K562 (cell line): ENCODE data around the gene SIGLEC11. TPM values are rescaled to one million over a fixed set of nuclear protein-coding genes. Genes with fewer than 3 reads are reported as not detected.

Experiments used
- ARHGAP35 ChIP-seq: fragments of 450-650 bp; IDR thresholded peaks from 2 replicates; pipeline ENCODE4 v1.6.1; 2018; ENCODE audit not compliant: partially characterized antibody
- CBX2 ChIP-seq: fragments of 200-600 bp; sonication (generic); IDR thresholded peaks from one replicate; pipeline ENCODE4 v1.6.1; 2012; ENCODE audit warnings: mild to moderate bottlenecking, low read length, inconsistent platforms; ENCODE audit not compliant: insufficient read depth, poor library complexity, severe bottlenecking
- DPF2 ChIP-seq: fragments of 450-650 bp; IDR thresholded peaks from 2 replicates; pipeline ENCODE4 v1.6.1; 2016
- ELK1 ChIP-seq: sonication (generic); formaldehyde crosslinking; IDR thresholded peaks from 2 replicates; pipeline ENCODE4 v1.8.1; 2022; ENCODE audit warnings: missing genetic modification reagents
- ERF ChIP-seq: fragments of 450-650 bp; formaldehyde crosslinking; IDR thresholded peaks from 2 replicates; pipeline ENCODE4 v1.4.0; 2020; ENCODE audit warnings: mild to moderate bottlenecking, mixed read lengths
- ETS1 ChIP-seq: conservative IDR thresholded peaks from 2 replicates; pipeline ENCODE4 v1.6.1; 2011; ENCODE audit warnings: low read depth, mild to moderate bottlenecking, low read length; ENCODE audit not compliant: control insufficient read depth
- ETV5 ChIP-seq: sonication (generic); formaldehyde crosslinking; IDR thresholded peaks from 2 replicates; pipeline ENCODE4 v1.4.0; 2020; ENCODE audit warnings: low read depth, mild to moderate bottlenecking, missing genetic modification reagents
- HINFP ChIP-seq: fragments of 450-650 bp; conservative IDR thresholded peaks from 2 replicates; pipeline ENCODE4 v1.6.1; 2016; ENCODE audit warnings: missing genetic modification characterization, low read depth, mild to moderate bottlenecking, control low read depth, missing compliant biosample characterization
- L3MBTL2 ChIP-seq: fragments of 450-650 bp; IDR thresholded peaks from 2 replicates; pipeline ENCODE4 v1.6.1; 2016; ENCODE audit warnings: mild to moderate bottlenecking, moderate library complexity
- MXI1 ChIP-seq: IDR thresholded peaks from 2 replicates; pipeline ENCODE4 v1.6.1; 2011; ENCODE audit warnings: low read depth, mild to moderate bottlenecking, improper control_type of control experiment, low read length
- NCOA1 ChIP-seq: fragments of 450-650 bp; IDR thresholded peaks from 2 replicates; pipeline ENCODE4 v1.6.1; 2016; ENCODE audit warnings: low read depth
- NCOA4 ChIP-seq: fragments of 450-650 bp; IDR thresholded peaks from 2 replicates; pipeline ENCODE4 v1.6.1; 2018; ENCODE audit warnings: mild to moderate bottlenecking; ENCODE audit not compliant: partially characterized antibody
- NR1H2 ChIP-seq: sonication (generic); formaldehyde crosslinking; IDR thresholded peaks from 2 replicates; pipeline ENCODE4 v1.4.0; 2020; ENCODE audit warnings: mild to moderate bottlenecking, missing genetic modification reagents
- NR4A1 ChIP-seq, 2 experiments: fragments of 250-450 bp in 1 of 2; fragments of 450-650 bp in 1 of 2; sonication (Bioruptor Pico) in 1 of 2; IDR thresholded peaks; 2 replicates each; pipeline versions ENCODE4 v1.4.0 to v1.6.1; 2016 to 2020; ENCODE audit warnings: mild to moderate bottlenecking in 2 of 2, missing compliant biosample characterization in 1 of 2, missing genetic modification characterization in 1 of 2, moderate library complexity in 1 of 2
- PML ChIP-seq: IDR thresholded peaks from 2 replicates; pipeline ENCODE4 v1.6.1; 2012; ENCODE audit warnings: low read length, inconsistent platforms
- POLR2AphosphoS2 ChIP-seq: IDR thresholded peaks from 2 replicates; pipeline ENCODE4 v1.6.1; 2012; ENCODE audit warnings: low read length, improper control_type of control experiment
- RBM22 ChIP-seq: fragments of 200-400 bp; formaldehyde crosslinking; IDR thresholded peaks from 2 replicates; pipeline ENCODE4 v1.6.1; 2018; ENCODE audit warnings: low read length, low read depth; ENCODE audit not compliant: poor library complexity, severe bottlenecking
- SMAD3 ChIP-seq: fragments of 450-650 bp; formaldehyde crosslinking; conservative IDR thresholded peaks from 2 replicates; pipeline ENCODE4 v1.4.0; 2020; ENCODE audit warnings: mild to moderate bottlenecking
- SRSF3 ChIP-seq: fragments of 200-400 bp; formaldehyde crosslinking; IDR thresholded peaks from 2 replicates; pipeline ENCODE4 v1.6.1; 2016; ENCODE audit warnings: mild to moderate bottlenecking, low read length, moderate library complexity; ENCODE audit not compliant: insufficient read depth
- TFAP4 ChIP-seq: sonication (generic); formaldehyde crosslinking; IDR thresholded peaks from 2 replicates; pipeline ENCODE4 v1.8.0; 2022; ENCODE audit warnings: missing genetic modification reagents, mild to moderate bottlenecking, moderate library complexity, borderline replicate concordance
- TRIM24 ChIP-seq, 2 experiments: fragments of 450-650 bp; IDR thresholded peaks; 2 replicates each; pipeline ENCODE4 v1.6.1; 2016
- USF1 ChIP-seq: sonication (generic); formaldehyde crosslinking; IDR thresholded peaks from 2 replicates; pipeline ENCODE4 v1.9.0; 2022; ENCODE audit warnings: mild to moderate bottlenecking, missing genetic modification reagents
- YBX1 ChIP-seq: fragments of 450-650 bp; IDR thresholded peaks from 2 replicates; pipeline ENCODE4 v1.7.1; 2016; ENCODE audit warnings: mild to moderate bottlenecking
- ZC3H11A ChIP-seq: IDR thresholded peaks from 2 replicates; pipeline ENCODE4 v1.6.1; 2012; ENCODE audit warnings: low read depth, low read length, improper control_type of control experiment
- ZNF354B ChIP-seq: fragments of 250-450 bp; sonication (Bioruptor Pico); IDR thresholded peaks from 2 replicates; pipeline ENCODE4 v1.4.0; 2020
- polyA plus RNA-seq, 8 experiments: library from polyadenylated mRNA; depleted of rRNA in 4 of 8; stranded (reverse) in 5 of 8; unstranded in 3 of 8; fragments of >200 nt; fragmentation: Nextera tagmentation in 2 of 8; fragmentation: Illumina TruSeq in 1 of 8; extraction: Ambion mirVana in 2 of 8; extraction: Trizol in 1 of 8; gene quantifications; 2 replicates each; pipeline versions ENCODE4 v1.2.1 to v1.2.3, GENCODE V29; 2011 to 2014; ENCODE audit warnings: inconsistent platforms in 1 of 8, missing spikeins in 1 of 8
- total RNA-seq, 7 experiments: library from RNA; depleted of rRNA in 6 of 7; stranded (reverse); fragments of >200 nt in 6 of 7; fragmentation: Illumina TruSeq in 2 of 7; extraction: Trizol in 2 of 7; gene quantifications; 2 replicates each; pipeline versions ENCODE4 v1.2.1 to v1.2.3, GENCODE V29; 2011 to 2021; ENCODE audit warnings: low replicate concordance in 1 of 7

SIGLEC11 gene
- total and polyA plus RNA-seq, 9 of the 15 experiments (the other 6 are each of a cell fraction or from before 2014, with no cell fraction given), result not detected

- TF ChIP-seq USF1, result no peak
- peak; percentile 90 for TF ChIP-seq ERF (CRISPR knock-in tag)
- TF ChIP-seq NCOA4, result no peak
- peak; percentile 98; the same call in 1 of the 2 replicates for TF ChIP-seq SRSF3
- TF ChIP-seq HINFP, result no peak
- TF ChIP-seq TFAP4 (CRISPR knock-in tag), result peak; percentile 75
- no peak; the same call in 1 of the 2 replicates for TF ChIP-seq POLR2AphosphoS2
- TF ChIP-seq PML, result peak; percentile 69; the same call in 1 of the 2 replicates
- TF ChIP-seq DPF2, result 0 out of 2 replicates have a peak, but pooled peaks have one; percentile 12
- TF ChIP-seq ETV5 (CRISPR knock-in tag), result peak; percentile 50; the same call in 1 of the 2 replicates
- no peak for TF ChIP-seq ZC3H11A
- TF ChIP-seq MXI1, result no peak
- no peak; the same call in 1 of the 2 replicates for TF ChIP-seq ETS1
- no peak for TF ChIP-seq NCOA1
- no peak for TF ChIP-seq YBX1
- no peak; a peak in 2 of 4 replicates for TF ChIP-seq TRIM24 (IDR thresholded peaks at IDR 0.05)
- TF ChIP-seq ELK1, result 0 out of 2 replicates have a peak, but pooled peaks have one; percentile 20
- peak; percentile 59 for TF ChIP-seq ARHGAP35
- TF ChIP-seq CBX2, result no peak
- TF ChIP-seq NR1H2 (CRISPR knock-in tag), result no peak
- peak; percentile 96 for TF ChIP-seq L3MBTL2
- no peak for TF ChIP-seq ZNF354B
- TF ChIP-seq NR4A1 (CRISPR knock-in tag; IDR thresholded peaks at IDR 0.05), result no peak
- peak; percentile 40; the same call in 1 of the 2 replicates for TF ChIP-seq NR4A1 (tag; IDR thresholded peaks at IDR 0.05)
- no peak for TF ChIP-seq SMAD3
- peak; percentile 100 for TF ChIP-seq RBM22
Observed at GRCh38 chr19:49929121-49929610, 31.8 kb downstream of the SIGLEC11 start, which contains the start of the genes ATF5 and NUP62 (continued).
